Left lung (tissue), 10 donors: ENCODE results near the gene SYK. TPM values are rescaled to one million over a fixed set of nuclear protein-coding genes. Genes with fewer than 3 reads are reported as not detected.

Experiments used
- ATAC-seq: fragments of 200-7000 bp; cut with Tn5 transposase; one replicate; pipeline ENCODE4 v1.9.1; 2020; ENCODE audit warnings: moderate library complexity
- DNase-seq, 4 donors: peaks; one replicate each; pipeline ENCODE4 v3.0.0-alpha.2; 2013 to 2020
- H3K27ac ChIP-seq, 2 donors: fragments of 200-600 bp; sonication (generic) in 1 of 2; one replicate each; pipeline versions ENCODE4 v1.5.0 to v1.8.0; 2020 to 2021
- H3K27me3 ChIP-seq, 2 donors: fragments of 200-600 bp; sonication (generic) in 1 of 2; one replicate each; pipeline versions ENCODE4 v1.5.0 to v1.8.0; 2020 to 2021
- H3K36me3 ChIP-seq, 2 donors: fragments of 200-600 bp; sonication (generic) in 1 of 2; one replicate each; pipeline versions ENCODE4 v1.5.0 to v1.8.0; 2020 to 2021
- H3K4me1 ChIP-seq, 2 donors: fragments of 200-600 bp; one replicate each; pipeline ENCODE4 v1.8.0; 2021
- H3K4me3 ChIP-seq, 2 donors: fragments of 200-600 bp; sonication (generic) in 1 of 2; one replicate each; pipeline versions ENCODE4 v1.5.0 to v1.8.0; 2020 to 2021; ENCODE audit warnings: mild to moderate bottlenecking in 1 of 2
- H3K9me3 ChIP-seq, 2 donors: fragments of 200-600 bp; sonication (generic) in 1 of 2; one replicate each; pipeline versions ENCODE4 v1.5.0 to v1.8.0; 2020 to 2021
- intact Hi-C, 2 donors: fragments of 100-400 bp; cut with DNase I; formaldehyde crosslinking; loops; one replicate each; pipeline versions ENCODE4 v1.11.2 to v1.14.2; 2022
- polyA plus RNA-seq, 6 donors: library from polyadenylated mRNA; unstranded; fragments of 120-200 nt; gene quantifications; one replicate each; pipeline ENCODE4 v1.2.1, GENCODE V29; 2013; ENCODE audit not compliant: insufficient read length in 6 of 6
- total RNA-seq, 2 donors: library from RNA; stranded (reverse); fragmentation: NEBNext Ultra II Directional; extraction: Animal tissue kit (Norgen Biotek cat#: 25700); gene quantifications; one replicate each; pipeline ENCODE4 v1.2.1, GENCODE V29; 2021
- TF ChIP-seq, protein P1 (sequence below), 2 donors: fragments of 200-600 bp; sonication (generic) in 1 of 2; IDR thresholded peaks; one replicate each; pipeline versions ENCODE4 v1.5.0 to v1.8.0; 2021; ENCODE audit warnings: antibody characterized with exemption in 2 of 2
- donor health status: DM: no; HTN: yes; CAD: no.
- donor health status: DM: no; HTN: no; CAD: no.

Gene SYK
- total and polyA plus RNA-seq, 8 donors = 16.0 to 91.8 (median 19.6) TPM

GRCh38 chr9:90921104-90921503, 119.5 kb downstream of the SYK start:
- H3K9me3 ChIP-seq = no peaks in the 10 kb centered on the region
- TF ChIP-seq, protein P1, sequence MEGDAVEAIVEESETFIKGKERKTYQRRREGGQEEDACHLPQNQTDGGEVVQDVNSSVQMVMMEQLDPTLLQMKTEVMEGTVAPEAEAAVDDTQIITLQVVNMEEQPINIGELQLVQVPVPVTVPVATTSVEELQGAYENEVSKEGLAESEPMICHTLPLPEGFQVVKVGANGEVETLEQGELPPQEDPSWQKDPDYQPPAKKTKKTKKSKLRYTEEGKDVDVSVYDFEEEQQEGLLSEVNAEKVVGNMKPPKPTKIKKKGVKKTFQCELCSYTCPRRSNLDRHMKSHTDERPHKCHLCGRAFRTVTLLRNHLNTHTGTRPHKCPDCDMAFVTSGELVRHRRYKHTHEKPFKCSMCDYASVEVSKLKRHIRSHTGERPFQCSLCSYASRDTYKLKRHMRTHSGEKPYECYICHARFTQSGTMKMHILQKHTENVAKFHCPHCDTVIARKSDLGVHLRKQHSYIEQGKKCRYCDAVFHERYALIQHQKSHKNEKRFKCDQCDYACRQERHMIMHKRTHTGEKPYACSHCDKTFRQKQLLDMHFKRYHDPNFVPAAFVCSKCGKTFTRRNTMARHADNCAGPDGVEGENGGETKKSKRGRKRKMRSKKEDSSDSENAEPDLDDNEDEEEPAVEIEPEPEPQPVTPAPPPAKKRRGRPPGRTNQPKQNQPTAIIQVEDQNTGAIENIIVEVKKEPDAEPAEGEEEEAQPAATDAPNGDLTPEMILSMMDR (IDR thresholded peaks at IDR 0.05) = no peak
- no peaks in the 10 kb centered on the region for H3K36me3 ChIP-seq
- no peak overlapping the region for H3K4me3 ChIP-seq
- intact Hi-C loops = no loop called here
- H3K27ac ChIP-seq = no peak overlapping the region
- peak; percentile 74 for ATAC-seq
- DNase-seq = peak in 3 of 4 donors; percentile 9 to 79 (median 60)
- no peaks in the 10 kb centered on the region for H3K4me1 ChIP-seq
- peaks cover 0 to 12% of the 10 kb centered on the region in 2 donors for H3K27me3 ChIP-seq

DNA sequence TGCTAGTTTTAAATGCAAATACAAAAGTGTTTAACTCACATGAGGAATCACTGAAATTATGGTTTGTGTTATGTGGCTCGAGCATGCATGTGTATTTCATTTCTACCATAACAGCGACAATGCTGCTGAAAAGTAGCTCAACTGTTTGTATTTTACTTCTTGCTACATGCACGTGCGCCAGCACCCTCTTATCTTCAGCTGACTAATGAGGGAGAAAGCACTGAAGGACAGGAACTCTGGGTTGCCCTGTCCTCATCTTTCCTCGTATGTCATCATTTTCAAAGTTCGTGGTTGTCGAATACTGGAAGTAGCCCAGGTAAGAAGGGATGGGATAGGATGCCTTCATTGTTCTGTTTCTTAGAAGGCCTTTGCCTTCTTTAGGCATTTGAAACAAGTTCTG, 120.3 kb downstream of the SYK start:
- Histone ChIP-seq H3K36me3 (no peaks in the 10 kb centered on the region), H3K4me3 (no peak overlapping the region), H3K27me3 (peaks cover 0 to 12% of the 10 kb centered on the region in 2 donors), H3K4me1 (no peaks in the 10 kb centered on the region), H3K9me3 (no peaks in the 10 kb centered on the region), H3K27ac (no peak overlapping the region)
- no peak for ATAC-seq
- no peak for DNase-seq
- TF ChIP-seq, protein P1 (IDR thresholded peaks at IDR 0.05) = no peak
- intact Hi-C loops = no loop called here

DNA sequence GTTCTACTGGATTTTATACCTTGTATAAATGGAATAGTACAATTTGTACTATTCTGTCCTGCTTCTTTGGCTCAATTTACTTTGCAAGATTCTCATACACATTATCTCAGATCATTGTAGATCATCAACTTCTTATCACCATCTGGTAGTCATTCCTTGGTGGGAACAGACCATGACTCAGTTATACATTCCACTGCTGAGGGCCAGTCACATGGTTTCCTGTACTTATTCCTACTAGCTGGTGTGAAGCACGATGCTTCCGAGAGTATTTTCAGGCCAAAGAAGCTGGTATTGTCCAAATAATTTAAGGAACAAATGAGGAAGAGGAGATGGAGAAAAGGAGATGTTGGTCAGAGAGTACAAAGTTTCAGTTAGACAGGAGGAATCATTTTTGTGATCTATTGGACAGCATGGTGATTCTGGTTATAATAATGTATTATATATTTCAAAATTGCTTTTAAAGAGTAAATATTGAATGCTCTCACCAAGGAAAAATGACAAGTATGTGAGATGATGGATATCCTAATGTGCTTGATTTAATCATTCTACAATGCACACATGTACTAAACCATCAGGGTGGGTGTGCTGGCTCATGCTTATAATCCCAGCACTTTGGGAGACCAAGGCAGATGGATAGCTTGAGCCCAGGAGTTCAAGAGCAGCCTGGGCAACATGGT, 124.1 kb downstream of the SYK start:
- H3K27ac ChIP-seq = no peak overlapping the region
- DNase-seq (no peak), ATAC-seq (no peak)
- H3K4me1 ChIP-seq = no peaks in the 10 kb centered on the region
- H3K27me3 ChIP-seq = peaks cover 0 to 12% of the 10 kb centered on the region in 2 donors
- intact Hi-C loops = no loop called here
- TF ChIP-seq, protein P1 (IDR thresholded peaks at IDR 0.05) = no peak
- H3K36me3 ChIP-seq = no peaks in the 10 kb centered on the region
- H3K9me3 ChIP-seq = no peaks in the 10 kb centered on the region
- no peak overlapping the region for H3K4me3 ChIP-seq

GRCh38 chr9:90926936-90927335, 125.3 kb downstream of the SYK start:
- ATAC-seq = no peak

DNA sequence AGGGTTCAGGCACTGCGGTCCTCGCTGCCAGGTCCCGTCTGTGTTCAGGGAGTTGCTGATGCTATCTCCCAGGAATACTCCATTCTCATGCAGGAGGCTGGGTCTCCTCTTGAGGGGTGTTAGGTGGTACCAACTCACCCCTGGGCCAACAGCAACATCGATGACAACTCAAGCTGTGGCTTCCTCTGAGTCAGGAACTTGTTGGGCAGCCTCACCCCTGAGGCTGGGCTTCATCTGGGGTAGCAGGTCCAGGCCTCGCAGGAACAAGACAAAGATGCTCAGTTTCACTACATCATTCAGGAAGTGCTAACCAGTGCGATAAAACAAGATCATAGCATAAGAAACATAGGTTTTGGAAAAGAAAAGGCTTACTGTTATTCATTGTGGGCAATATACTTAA, 125.9 kb downstream of the SYK start:
- TF ChIP-seq, protein P1 (IDR thresholded peaks at IDR 0.05) = no peak
- Histone ChIP-seq H3K36me3 (no peaks in the 10 kb centered on the region), H3K4me1 (no peaks in the 10 kb centered on the region), H3K9me3 (no peaks in the 10 kb centered on the region), H3K4me3 (no peak overlapping the region), H3K27me3 (no peaks in the 10 kb centered on the region), H3K27ac (no peak overlapping the region)
- ATAC-seq (no peak), DNase-seq (no peak)
- intact Hi-C loops = no loop called here

More at GRCh38 chr9:90926936-90927335, 125.3 kb downstream of the SYK start:
- no peak for DNase-seq
- Histone ChIP-seq H3K36me3 (no peaks in the 10 kb centered on the region), H3K4me3 (no peak overlapping the region), H3K27me3 (peaks cover 0 to 3% of the 10 kb centered on the region in 2 donors), H3K27ac (no peak overlapping the region), H3K9me3 (no peaks in the 10 kb centered on the region), H3K4me1 (no peaks in the 10 kb centered on the region)
- intact Hi-C loops = no loop called here
- TF ChIP-seq, protein P1 (IDR thresholded peaks at IDR 0.05) = no peak
